GM19438 (cell line): ENCODE data around the gene SART3.
A peak's percentile ranks its signal among the peaks of the same experiment; 100 is the strongest.
"Not testable (repeated sequence)": the region's sequence is repeated elsewhere in the genome, so short reads cannot be mapped to it uniquely, and the experiment has no call there.

Experiments used
- ATAC-seq: cut with Tn5 transposase; IDR thresholded peaks from one replicate; pipeline ENCODE4 v1.9.1; 2021; ENCODE audit warnings: low read depth; ENCODE audit not compliant: unreplicated experiment

Gene SART3

DNA sequence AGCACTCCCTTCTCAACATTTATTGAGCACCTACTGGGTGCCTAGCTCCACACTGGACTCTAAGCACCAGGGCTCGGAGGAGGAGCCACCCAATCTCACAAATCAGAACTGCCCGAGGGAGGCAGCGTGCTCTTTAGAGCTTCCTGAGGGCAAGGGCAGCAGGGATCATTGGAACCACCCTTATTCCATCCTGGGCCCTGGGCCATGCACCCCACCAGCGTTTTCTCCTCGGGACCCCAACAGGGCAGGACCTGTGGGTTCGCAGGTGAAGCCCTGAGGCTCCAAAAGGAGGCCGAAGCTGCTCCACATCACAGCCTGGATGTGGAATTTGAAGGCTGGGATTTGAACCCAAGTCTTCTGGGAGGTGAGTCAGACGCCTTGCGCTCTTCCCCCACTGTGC is 21.5 kb upstream of the SART3 start:
- ATAC-seq: no peak

DNA sequence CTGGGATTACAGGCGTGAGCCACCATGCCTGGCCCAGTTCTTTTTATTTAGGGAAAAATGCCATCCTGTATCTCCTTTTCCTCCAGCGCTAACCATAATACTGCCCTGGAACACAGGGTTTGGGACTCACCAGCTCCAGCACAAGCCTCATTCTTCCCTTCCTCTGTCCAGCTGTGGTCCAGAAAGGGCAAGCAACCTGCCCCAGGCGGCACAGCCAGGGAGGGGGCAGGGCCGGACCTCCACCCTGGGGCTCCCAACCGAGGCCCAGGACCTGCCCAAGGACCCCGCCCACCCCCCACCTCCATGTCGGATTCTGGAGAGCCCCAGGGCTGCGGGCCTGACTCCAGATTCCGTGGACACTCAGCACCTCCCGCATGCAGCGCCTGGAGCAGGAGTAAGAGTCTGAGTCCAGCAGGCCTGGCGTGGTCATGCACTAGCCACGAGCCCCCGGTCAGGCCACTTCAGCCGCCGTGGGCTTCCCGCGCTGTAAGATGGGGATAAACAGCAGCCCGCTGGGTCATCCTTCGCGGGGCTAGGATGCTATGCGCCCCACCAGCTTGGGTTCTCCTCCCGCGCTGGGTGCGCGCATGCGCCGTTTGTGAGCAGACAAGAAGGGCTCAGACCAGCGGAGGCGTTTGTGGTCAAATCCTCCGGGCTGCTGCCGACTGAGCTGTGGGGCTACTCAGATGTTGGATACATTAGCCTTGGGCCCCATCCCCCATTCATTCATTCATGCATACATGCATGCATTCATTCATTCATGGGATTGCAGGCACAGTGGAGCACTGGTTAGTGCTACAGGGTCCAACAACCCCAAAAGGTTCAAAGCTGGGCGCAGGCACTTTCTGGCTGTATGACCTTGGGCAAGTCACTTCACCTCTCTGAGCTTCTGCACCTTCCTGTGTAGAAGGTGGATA is 20.6 kb upstream of the SART3 start:
- no peak for ATAC-seq

DNA sequence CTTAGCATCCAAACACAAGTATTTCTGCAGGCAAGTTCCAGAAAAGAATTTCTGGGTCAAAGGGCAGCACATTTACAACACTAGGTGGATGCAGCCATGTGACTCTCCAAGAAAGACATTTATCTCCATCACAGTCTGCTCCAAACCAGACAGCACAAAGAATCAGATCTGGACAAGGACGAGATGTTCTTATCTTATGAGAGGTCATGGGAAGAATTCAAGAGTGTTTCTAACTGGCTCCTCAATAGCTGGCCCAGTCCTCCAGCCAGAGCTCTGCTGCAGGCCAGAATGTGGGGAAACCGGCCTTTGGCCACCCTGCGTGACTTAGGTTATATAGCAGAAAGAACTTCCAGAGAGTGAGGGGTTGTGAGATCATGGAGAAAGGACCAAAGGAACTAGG is 19.6 kb upstream of the SART3 start:
- ATAC-seq: no peak

DNA sequence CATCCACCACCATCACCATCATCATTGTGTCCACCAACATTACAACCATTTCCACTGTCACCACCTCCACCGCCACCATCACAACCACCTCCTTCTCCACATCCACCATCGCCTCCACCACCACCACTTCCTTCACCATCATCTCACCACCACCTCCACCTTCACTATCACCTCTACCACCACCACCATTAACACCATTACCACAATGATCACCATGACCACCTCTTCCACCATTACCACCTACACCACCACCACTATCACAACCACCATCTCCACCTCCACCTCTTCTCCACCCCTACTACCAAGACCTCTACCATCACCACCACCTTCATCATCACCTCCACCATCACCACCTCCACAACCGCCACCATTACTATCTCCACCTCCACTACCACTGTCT is 17.8 kb upstream of the SART3 start:
- ATAC-seq: no peak

DNA sequence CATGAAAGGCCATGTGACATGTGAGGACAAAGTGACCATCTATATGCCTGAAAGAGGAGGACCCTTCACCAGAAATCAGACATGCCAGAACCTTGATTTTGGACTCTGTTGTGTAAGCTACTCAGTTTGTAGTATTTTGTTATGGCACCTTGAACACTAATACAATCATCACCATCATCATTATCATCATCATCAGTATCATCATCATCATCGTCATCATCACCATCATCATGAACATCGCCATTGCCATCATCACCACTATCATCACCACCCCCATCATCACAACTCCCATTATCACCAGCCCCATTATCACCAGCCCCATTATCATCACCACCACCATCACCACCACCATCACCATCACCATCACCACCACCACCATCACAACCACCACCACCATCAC is 17.3 kb upstream of the SART3 start:
- ATAC-seq: no peak

DNA sequence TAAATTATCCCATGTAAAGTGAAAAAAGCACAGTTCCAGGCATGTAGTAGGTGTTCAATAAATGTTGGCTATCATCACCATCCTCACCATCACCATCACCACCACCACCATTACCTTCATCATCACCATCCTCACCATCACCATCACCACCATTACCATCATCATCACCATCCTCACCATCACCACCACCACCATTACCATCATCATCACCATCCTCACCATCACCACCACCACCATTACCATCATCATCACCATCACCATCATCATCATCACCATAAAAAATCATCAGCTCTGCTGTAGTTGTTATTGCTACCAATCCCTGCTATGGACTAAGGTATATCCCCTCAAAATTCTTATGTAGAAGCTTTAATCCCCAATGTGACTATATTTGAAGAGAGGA is 16.5 kb upstream of the SART3 start:
- no peak for ATAC-seq

DNA sequence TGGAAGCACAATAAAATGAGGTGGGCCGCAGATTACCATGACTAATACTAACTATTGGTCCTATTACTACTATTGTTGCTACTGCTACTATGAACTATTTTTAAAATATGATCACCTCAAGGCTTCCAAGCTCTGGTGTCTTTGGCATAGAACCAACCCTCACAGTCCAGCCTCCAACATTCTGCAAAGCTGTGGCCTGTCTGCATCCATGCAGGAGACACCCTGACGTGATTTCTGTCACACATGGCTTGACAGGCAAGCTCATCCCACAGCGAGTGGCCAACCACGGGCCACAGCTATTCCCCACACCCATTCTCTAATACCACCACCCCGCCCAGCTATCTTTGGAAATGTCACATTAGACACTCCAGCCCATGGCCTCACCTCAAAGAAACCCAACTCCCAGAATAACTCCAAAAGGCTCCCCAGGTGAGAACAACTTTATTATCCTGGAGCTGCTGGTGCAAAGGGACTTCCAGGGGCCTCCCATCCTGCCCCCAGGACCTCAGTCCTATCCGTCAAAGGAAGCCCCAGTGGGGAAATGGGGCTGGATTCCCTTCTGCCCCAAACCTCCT is 15.8 kb upstream of the SART3 start:
- no peak for ATAC-seq

DNA sequence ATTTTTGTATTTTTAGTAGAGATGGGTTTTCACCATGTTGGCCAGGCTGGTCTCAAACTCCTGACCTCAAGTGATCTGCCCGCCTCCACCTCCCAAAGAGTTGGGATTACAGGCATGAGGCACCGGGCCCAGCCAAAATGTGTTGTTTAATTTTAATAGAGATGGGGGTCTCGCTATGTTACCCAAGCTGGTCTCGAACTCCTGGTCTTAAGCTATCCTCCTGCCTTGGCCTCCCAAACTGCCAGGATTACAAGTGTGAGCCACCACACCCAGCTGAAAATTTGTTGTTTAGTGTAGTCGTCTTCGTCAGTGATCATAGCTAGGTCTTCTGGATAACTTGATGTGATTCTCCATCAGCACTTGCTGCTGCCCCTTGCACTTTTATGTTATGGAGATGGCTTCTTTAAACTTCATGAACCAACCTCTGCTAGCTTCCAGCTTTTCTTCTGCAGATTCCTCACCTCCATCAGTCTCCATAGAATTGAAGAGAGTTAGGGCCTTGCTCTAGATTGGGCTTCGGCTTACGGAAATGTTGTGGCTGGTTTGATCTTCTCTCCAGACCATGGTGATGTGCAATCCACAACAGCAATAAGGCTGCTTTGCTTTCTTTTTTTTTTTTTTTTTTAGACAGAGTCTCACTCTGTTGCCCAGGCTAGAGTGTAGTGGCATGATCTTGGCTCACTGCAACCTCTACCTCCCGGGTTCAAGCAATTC is 14.4 kb upstream of the SART3 start:
- ATAC-seq: no peak

DNA sequence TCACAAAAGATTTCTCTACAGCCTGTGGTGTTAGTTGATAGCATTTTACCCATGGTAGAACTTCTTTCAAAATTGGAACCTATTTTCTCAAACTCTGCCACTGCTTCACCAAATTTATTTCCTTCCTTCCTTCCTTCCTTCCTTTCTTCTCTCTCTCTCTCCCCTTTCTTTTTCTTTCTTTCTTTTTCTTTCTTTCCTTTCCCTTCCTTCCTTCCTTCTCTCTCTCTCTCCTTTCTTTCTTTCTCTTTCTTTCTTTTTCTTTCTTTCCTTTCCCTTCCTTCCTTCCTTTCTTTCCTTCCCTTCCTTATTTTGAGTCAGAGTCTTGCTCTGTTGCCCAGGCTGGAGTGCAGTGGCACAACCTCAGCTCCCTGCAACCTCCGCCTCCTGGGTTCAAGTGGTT is 13.3 kb upstream of the SART3 start:
- not testable (repeated sequence) for ATAC-seq

DNA sequence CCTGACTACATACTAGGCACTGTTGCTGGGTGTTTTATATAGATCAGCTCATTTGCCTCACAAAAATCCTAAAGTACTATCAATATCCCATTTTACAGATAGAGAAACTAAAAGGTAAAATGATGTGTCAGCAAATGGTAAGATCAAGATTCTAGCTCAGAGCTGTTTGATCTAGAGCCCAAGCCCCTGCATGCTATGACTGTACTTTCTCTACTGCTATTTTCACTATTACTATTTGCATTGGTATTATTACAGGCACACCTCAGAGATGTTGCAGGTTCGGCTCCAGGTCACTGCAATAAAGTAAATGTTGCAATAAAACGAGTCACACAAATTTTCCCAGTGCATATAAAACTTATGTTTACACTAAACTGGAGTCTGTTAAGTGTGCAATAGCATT is 12.3 kb upstream of the SART3 start:
- no peak for ATAC-seq

DNA sequence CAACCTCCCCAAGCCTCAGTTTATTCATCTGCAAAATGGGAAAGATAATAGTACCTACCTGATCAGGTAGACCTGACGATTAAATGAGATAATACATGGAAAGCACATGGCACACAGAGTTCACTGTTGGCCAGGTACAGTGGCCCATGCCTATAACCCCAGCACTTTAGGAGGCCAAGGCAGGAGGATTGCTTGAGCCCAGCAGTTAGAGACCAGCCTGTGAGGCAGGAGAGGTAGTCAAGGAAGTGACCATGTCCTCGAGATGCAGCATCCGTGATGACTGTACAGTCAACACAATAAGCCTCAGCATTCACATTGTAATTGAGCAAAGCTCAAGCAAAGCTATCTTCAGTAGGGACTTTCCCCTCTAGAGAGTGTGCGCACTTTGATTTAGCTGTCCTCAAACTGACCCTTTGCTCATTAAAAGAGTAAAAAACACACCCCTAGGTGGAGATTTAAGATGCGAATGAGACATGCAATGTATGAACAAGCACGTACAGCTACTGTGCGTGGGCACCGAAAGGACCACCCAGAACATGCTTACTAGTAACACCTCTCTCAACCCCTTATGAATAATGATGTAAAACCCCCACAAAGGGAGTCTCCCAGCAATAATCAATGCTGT is 11.3 kb upstream of the SART3 start:
- no peak for ATAC-seq

DNA sequence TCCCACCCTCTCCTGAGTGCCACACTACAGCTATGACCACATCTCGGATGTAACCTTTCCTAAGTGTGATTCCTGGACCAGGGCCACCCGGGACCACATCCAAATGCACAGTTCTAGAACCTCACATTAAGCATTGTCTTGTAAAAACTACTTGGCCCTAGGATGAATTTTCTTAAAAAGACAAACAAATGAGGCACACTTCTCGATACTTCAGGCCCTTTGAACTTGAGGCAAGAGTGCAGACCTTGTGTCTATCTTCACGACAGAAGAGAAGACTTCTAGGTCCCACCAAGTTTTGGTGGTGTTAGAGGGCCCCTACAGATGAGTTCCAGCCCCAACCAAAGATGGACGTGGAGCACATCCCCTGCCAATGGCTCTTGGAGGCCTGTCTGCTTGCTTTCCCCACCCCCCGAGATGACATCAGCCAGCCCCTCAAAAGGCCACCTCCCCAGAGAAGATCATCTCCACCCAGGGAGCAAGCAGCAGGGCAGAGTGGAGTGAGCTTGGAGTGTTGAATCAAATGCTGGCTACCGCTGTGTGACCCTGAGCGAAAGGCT is 10.7 kb upstream of the SART3 start:
- no peak for ATAC-seq

DNA sequence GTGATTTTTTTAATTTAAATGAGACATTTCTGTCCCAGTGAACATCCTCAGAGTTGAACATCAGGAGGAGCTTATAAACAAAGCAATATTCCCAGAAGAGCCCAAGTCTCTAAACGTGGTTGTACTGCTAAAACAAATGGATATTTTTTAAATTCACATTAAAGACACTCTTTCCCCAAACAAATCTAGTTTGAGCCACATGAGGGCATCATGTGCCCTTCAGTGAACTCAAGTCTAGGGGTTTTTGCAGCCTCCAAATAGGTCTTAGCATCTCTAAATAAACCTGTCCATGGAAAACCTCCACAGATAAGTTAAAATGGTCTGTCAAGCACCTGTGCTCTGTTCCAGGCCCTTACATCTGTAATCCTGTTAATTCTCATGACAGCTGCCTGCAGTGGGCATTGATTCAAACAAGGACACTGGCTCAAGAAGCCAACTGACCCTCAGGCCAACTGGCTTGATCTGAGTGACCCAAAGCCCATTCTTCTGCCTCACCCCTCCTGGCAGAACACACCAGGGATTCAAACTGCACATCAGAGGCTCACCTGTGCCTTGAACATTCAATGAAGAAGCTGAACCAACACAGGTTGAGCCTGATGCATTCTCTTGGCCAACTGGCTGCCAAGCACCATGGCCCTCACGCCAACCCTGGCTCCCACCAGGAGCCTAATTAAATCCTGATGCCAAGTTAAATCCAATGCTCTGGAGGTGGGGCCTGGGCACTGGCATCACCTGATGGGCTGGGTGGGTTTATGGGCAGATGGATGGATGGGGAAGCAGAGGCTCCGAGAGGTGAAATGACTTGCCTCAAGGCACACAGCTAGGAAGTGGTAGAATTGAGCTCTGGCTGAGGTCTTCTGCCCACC is 10.0 kb upstream of the SART3 start:
- ATAC-seq: no peak

DNA sequence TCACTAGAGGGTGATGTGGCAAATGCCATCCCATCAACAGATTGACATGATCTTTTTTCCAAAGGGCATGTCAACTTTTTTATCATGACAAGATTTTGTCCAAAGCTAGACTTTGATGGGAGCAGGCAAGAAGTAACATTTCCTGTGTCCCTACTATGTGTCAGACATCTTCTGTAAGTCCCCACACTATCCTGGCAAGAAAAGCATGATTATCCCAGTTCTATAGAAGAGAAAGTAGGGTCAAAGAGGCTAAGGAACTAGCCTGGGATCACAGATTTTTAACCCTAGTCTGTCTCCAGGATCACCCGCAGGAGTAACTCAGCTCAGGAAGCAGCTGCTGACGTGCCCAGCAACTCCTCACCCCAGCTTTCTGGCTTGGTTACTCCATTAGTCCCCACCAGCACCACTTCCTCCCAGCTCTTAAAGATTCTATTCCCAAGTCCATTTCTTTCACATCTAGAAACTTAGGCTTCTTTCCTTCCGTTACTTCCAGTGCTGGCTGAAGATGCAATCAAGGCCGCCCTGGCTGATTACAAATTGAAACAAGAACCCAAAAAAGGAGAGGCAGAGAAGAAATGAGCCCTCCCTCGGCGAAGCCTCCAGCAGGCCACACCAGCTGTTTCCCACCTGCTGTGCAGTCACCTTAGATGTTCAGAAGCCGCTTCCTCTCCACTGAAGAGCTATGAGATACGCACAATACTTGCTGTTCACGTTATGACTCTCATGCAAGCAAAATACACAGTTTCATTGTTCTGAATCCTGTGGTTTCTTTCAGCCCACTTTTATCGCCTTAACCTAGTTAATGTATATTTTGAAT is 7.6 kb upstream of the SART3 start:
- peak; percentile 65 for ATAC-seq

DNA sequence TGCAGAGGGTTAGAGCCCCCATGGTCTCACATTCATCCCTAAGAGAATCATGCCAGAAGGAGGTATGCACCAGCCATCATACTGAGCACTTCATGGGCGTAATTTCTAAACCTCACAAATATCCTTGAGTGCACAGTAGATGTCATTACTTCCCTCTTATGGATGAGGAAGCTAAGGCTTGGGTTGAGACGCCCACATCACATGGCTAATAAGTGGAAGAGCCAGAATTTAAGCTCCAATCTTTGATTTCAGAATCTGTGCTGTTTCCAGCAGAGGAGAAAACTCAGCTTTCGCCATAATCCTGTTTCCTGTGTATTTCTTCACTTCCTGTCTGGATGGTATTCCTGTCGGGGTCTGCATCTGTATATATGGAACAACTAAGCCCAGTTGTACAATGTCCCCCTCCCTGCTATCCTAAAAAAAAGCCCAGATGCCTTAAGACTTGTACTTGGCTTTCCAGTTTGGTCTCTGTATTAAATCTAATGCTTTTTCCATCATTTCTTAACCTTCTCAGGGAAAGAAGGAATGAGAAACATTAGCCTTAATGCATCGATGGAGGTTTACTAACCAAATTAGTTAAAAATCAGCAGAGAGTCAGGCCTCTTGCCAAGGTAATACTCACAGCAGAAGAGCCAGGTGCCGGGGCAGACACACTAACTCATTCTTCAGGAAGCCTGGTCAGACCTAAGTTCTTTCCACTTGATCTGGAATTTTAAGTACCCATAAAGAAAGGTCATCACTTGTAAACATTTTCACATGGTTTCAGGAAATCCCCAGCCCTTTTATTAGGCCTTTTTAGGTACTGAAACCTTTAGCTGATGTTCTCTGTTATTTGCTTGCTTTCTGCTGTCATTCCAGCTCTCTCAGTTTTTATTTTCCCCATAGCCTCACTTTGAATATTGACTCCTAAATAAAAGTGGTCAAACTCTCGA is 6.7 kb upstream of the SART3 start:
- ATAC-seq: no peak

DNA sequence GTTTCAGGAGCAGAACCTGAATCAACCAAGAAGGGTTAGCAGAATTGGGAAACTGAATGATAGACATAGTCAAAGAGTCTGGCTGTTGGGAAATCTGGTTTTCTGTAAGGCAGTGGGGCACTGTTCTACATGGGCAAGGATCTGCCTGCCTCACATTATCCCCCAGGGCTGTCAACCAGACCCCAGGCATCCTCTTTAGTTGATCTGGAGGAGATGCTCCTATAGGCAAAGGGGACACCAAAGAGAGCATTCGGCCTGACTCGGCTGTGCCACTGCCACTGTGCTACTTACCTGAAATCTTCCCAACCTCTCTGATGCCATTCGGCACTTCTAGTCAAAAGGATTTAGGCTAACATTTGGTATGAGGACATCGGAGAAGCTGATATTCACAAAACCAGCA is 5.5 kb upstream of the SART3 start:
- ATAC-seq: no peak

DNA sequence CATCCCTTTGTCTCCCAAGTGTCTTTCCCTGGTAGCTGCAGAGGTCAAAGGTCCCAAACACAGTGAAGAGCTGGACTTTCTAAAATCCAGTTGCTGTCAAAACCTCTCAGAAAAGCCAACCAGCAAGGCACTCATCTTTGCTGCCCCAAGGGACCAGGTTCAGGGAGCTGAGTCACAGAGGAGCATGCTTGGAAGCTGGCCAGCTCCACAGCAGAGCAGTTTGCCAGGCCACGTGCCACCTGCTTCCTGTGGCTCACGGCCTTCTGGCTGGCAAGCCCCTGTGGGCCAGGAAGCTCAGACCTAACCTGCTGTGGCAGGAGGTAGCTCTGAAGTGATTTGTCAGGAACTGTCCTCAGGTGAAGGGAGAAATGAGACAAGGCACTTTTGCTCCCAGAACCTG is 5.0 kb upstream of the SART3 start:
- ATAC-seq: no peak

DNA sequence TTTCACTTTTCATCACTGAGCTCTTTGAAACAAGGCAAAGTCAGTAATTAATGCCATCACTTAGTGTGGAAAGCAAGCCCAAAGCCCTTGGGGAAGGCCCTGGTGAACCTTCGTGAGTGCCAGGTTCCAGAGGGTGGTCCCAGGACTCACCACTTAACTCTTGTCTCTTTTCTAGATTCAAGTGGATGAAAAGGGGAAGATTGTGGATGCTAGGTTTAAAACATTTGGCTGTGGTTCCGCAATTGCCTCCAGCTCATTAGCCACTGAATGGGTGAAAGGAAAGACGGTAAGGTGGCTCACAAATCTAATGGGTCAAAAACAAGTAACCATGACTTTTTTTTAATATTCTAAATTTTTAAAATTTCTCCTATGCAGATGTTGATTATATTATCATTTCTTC is 4.2 kb upstream of the SART3 start:
- no peak for ATAC-seq
